B cell (primary cell): Measurements from ENCODE around the gene MISP3. TPM values are rescaled to one million over a fixed set of nuclear protein-coding genes. Genes with fewer than 3 reads are reported as not detected.

Experiments used
- ATAC-seq: fragments of 200-7000 bp; cut with Tn5 transposase; one replicate; pipeline ENCODE4 v1.10.0; 2021; ENCODE audit warnings: low read depth, mild to moderate bottlenecking, moderate number of reproducible peaks, moderate library complexity
- CTCF ChIA-PET: fragments of 350-600 bp; sonication (Branson Sonifier 250); formaldehyde crosslinking; loops from one replicate; lab custom pipeline; 2021; ENCODE audit warnings: antibody characterized with exemption, inconsistent platforms; lab: Charles Lee
- POLR2A ChIA-PET: fragments of 350-600 bp; sonication (Branson Sonifier 250); formaldehyde crosslinking; loops from one replicate; lab custom pipeline; 2021; ENCODE audit warnings: antibody characterized with exemption; lab: Charles Lee
- DNase-seq: peaks from one replicate; pipeline ENCODE4 v3.0.0; 2013
- H2AFZ ChIP-seq: 2 replicates; pipeline ENCODE4 v1.6.1; 2012; ENCODE audit warnings: mild to moderate bottlenecking, low read depth, low read length; ENCODE audit not compliant: insufficient read depth, poor library complexity, severe bottlenecking
- H3K27ac ChIP-seq, 2 donors: 1 replicate in 1 of 2; 2 replicates in 1 of 2; pipeline ENCODE4 v1.5.1; 2012 to 2013; ENCODE audit warnings: low read length in 2 of 2, mild to moderate bottlenecking in 2 of 2, moderate library complexity in 1 of 2
- H3K27me3 ChIP-seq, 4 experiments: fragments of 200-600 bp in 1 of 4; sonication (generic) in 1 of 4; replicated peaks in 1 of 4; 1 replicate in 2 of 4; 2 replicates in 2 of 4; pipeline versions ENCODE4 v1.6.1 to v1.7.0; 2013 to 2016; ENCODE audit warnings: low read length in 3 of 4, mild to moderate bottlenecking in 2 of 4, mixed read lengths in 1 of 4, moderate library complexity in 1 of 4; ENCODE audit not compliant: insufficient read depth in 4 of 4, control insufficient read depth in 3 of 4; ENCODE audit errors: control extremely low read depth in 1 of 4
- H3K36me3 ChIP-seq, 2 experiments: replicated peaks in 1 of 2; 1 replicate in 1 of 2; 2 replicates in 1 of 2; pipeline versions ENCODE4 v1.6.1 to v1.7.1; 2013; ENCODE audit warnings: low read length in 1 of 2; ENCODE audit not compliant: insufficient read depth in 2 of 2, control insufficient read depth in 1 of 2; ENCODE audit errors: control extremely low read depth in 1 of 2, extremely low read depth in 1 of 2
- H3K4me1 ChIP-seq, 2 donors: fragments of 200-600 bp in 1 of 2; sonication (generic) in 1 of 2; 1 replicate in 1 of 2; 2 replicates in 1 of 2; pipeline versions ENCODE4 v1.5.1 to v1.6.1; 2013 to 2017; ENCODE audit warnings: low read length in 2 of 2; ENCODE audit not compliant: control insufficient read depth in 2 of 2, insufficient read depth in 2 of 2
- H3K4me2 ChIP-seq: replicated peaks from 2 replicates; pipeline ENCODE3; 2012; ENCODE audit warnings: mild to moderate bottlenecking, low read depth, low read length; ENCODE audit not compliant: poor library complexity, severe bottlenecking
- H3K4me3 ChIP-seq, 5 experiments: fragments of 200-600 bp in 1 of 5; sonication (generic) in 1 of 5; 1 replicate in 3 of 5; 2 replicates in 2 of 5; pipeline versions ENCODE4 v1.5.1 to v1.7.0; 2011 to 2016; ENCODE audit warnings: low read length in 4 of 5, mild to moderate bottlenecking in 4 of 5, low read depth in 2 of 5, control low read depth in 1 of 5, moderate library complexity in 1 of 5; ENCODE audit not compliant: insufficient read depth in 1 of 5; ENCODE audit errors: control extremely low read depth in 1 of 5, extremely low read depth in 1 of 5
- H3K79me2 ChIP-seq: fragments of 200-600 bp; sonication (generic); one replicate; pipeline ENCODE4 v1.6.0; 2016; ENCODE audit warnings: low read length; ENCODE audit not compliant: control insufficient read depth, insufficient read depth
- H3K9ac ChIP-seq: fragments of 200-600 bp; sonication (generic); 2 replicates; pipeline ENCODE4 v1.6.1; 2017; ENCODE audit warnings: mild to moderate bottlenecking, low read length, moderate library complexity
- H3K9me3 ChIP-seq, 3 donors: one replicate each; pipeline versions ENCODE4 v1.6.1 to v1.7.1; 2013; ENCODE audit warnings: low read length in 2 of 3; ENCODE audit not compliant: control insufficient read depth in 2 of 3, insufficient read depth in 1 of 3; ENCODE audit errors: control extremely low read depth in 1 of 3
- H4K20me1 ChIP-seq: 2 replicates; pipeline ENCODE4 v1.6.0; 2012; ENCODE audit warnings: mild to moderate bottlenecking, low read length; ENCODE audit not compliant: insufficient read depth, control insufficient read depth, poor library complexity, severe bottlenecking
- H3K27ac Mint-ChIP-seq: one replicate; pipeline ENCODE4 v1.8.0; 2021; ENCODE audit warnings: mixed read lengths
- H3K27me3 Mint-ChIP-seq: one replicate; pipeline ENCODE4 v1.8.0; 2021; ENCODE audit warnings: mixed read lengths
- H3K4me1 Mint-ChIP-seq: one replicate; pipeline ENCODE4 v1.8.0; 2021; ENCODE audit warnings: mixed read lengths
- H3K4me3 Mint-ChIP-seq: one replicate; pipeline ENCODE4 v1.8.0; 2021; ENCODE audit warnings: mixed read lengths
- H3K9me3 Mint-ChIP-seq: one replicate; pipeline ENCODE4 v1.8.0; 2022; ENCODE audit warnings: mixed read lengths; ENCODE audit not compliant: insufficient read depth
- CTCF ChIP-seq: fragments of 200-600 bp; IDR thresholded peaks from one replicate; pipeline ENCODE4 v1.8.0; 2022; ENCODE audit warnings: antibody characterized with exemption, mild to moderate bottlenecking
- EZH2 ChIP-seq: IDR thresholded peaks from 2 replicates; pipeline ENCODE4 v1.6.1; 2012; ENCODE audit warnings: borderline replicate concordance, low read depth, mild to moderate bottlenecking, moderate library complexity, low read length; ENCODE audit not compliant: insufficient read depth, poor library complexity, severe bottlenecking
- WGBS: methylation state at CpG from one replicate; pipeline ENCODE4 v1.1.5; 2013; ENCODE audit warnings: missing lambda C conversion rate; ENCODE audit not compliant: insufficient coverage; 5-methylcytosine and 5-hydroxymethylcytosine counted together
- intact Hi-C: fragments of 100-400 bp; cut with micrococcal nuclease; formaldehyde crosslinking; loops from one replicate; pipeline ENCODE4 v1.10.0; 2022
- polyA plus RNA-seq: library from polyadenylated mRNA; depleted of rRNA; stranded (reverse); fragments of >200 nt; gene quantifications from 2 replicates; pipeline ENCODE4 v1.2.3, GENCODE V29; 2012
- total RNA-seq, 2 donors: library from RNA; stranded (reverse); fragments of 120-200 nt in 1 of 2; gene quantifications; 1 replicate in 1 of 2; 2 replicates in 1 of 2; pipeline versions ENCODE4 v1.2.3 to v1.2.4, GENCODE V29; 2013 to 2022

Gene MISP3
- total and polyA plus RNA-seq, 2 donors (not counting 1 experiment from before 2014, with no cell fraction given): 0.34 TPM

GRCh38 chr19:14056741-14057356, 15.7 kb upstream of the MISP3 start:
- intact Hi-C loops: no loop called here
- H3K27me3 Mint-ChIP-seq: peaks cover 37% of the 10 kb centered on the region
- Histone ChIP-seq H3K9ac (no peak overlapping the region), H3K4me2 (peak overlapping the region; percentile 70), H4K20me1 (peaks cover 4% of the 10 kb centered on the region), H3K4me1 (peaks cover 18 to 22% of the 10 kb centered on the region in 2 donors), H3K4me3 (no peak overlapping the region), H3K27me3 (peaks cover 0 to 53% (median 28%) of the 10 kb centered on the region in 4 experiments), H3K79me2 (no peaks in the 10 kb centered on the region), H3K27ac (no peak overlapping the region), H2AFZ (peak overlapping the region; percentile 22), H3K9me3 (peaks cover 0 to 14% (median 0%) of the 10 kb centered on the region in 3 donors), H3K36me3 (peaks cover 0 to 13% of the 10 kb centered on the region in 2 experiments)
- no peaks in the 10 kb centered on the region for H3K9me3 Mint-ChIP-seq
- no peak for TF ChIP-seq CTCF
- no peak for TF ChIP-seq EZH2
- CTCF ChIA-PET: interaction anchor here (0.7 to 1.7 kb wide), 6 partner anchors 9 to 184 kb away, joined by 3 to 7 read pairs (median 4); partner anchors contain the start of gene ASF1B
- peaks cover 18% of the 10 kb centered on the region for H3K4me1 Mint-ChIP-seq
- WGBS: 44% methylated on average over 17 of the region's 19 CpGs
- ATAC-seq: no peak
- DNase-seq: no peak
- H3K4me3 Mint-ChIP-seq: peak overlapping the region; percentile 49
- POLR2A ChIA-PET: interaction anchor here (0.8 kb wide), 1 partner anchor 105 kb away, joined by 6 read pairs; the partner anchor contains the start of gene DCAF15
- no peak overlapping the region for H3K27ac Mint-ChIP-seq
